ENCODE measurements around the gene FIBCD1.
A peak's percentile ranks its signal among the peaks of the same experiment; 100 is the strongest.

The FIBCD1 gene

GRCh38 chr9:130936285-130937117 is 2.5 kb downstream of the FIBCD1 start:
- peak; percentile 82 for DNase-seq (ENCODE audit: low spot score)

- no peak for DNase-seq (ENCODE audit: low spot score)
These were observed 3.3 kb downstream of the FIBCD1 start for GRCh38 chr9:130935648-130936271.

- DNase-seq (ENCODE audit: low spot score), result no peak
These were observed 4.1 kb downstream of the FIBCD1 start for GRCh38 chr9:130934702-130935647.

- DNase-seq (ENCODE audit: low spot score), result no peak
These were observed 4.8 kb downstream of the FIBCD1 start for GRCh38 chr9:130934246-130934645.

GRCh38 chr9:130933114-130934046 is 5.7 kb downstream of the FIBCD1 start:
- DNase-seq (ENCODE audit: low spot score), result no peak

GRCh38 chr9:130932255-130933079 is 6.6 kb downstream of the FIBCD1 start:
- DNase-seq (ENCODE audit: low spot score), result no peak

- no peak for DNase-seq (ENCODE audit: low spot score)
These were observed 7.4 kb downstream of the FIBCD1 start for GRCh38 chr9:130931508-130932254.

- DNase-seq (ENCODE audit: low spot score), result no peak
These were observed 8.2 kb downstream of the FIBCD1 start for GRCh38 chr9:130930804-130931349.

GRCh38 chr9:130930132-130930803 is 8.8 kb downstream of the FIBCD1 start:
- DNase-seq (ENCODE audit: low spot score), result no peak

- DNase-seq (ENCODE audit: low spot score), result no peak
These were observed 9.4 kb downstream of the FIBCD1 start for GRCh38 chr9:130929571-130930038.

GRCh38 chr9:130927995-130928900 is 10.8 kb downstream of the FIBCD1 start:
- peak; percentile 87 for DNase-seq (ENCODE audit: low spot score)

- DNase-seq (ENCODE audit: low spot score), result no peak
These were observed 11.7 kb downstream of the FIBCD1 start for GRCh38 chr9:130927338-130927737.

GRCh38 chr9:130925050-130925678 is 13.9 kb downstream of the FIBCD1 start:
- no peak for DNase-seq (ENCODE audit: low spot score)

- no peak for DNase-seq (ENCODE audit: low spot score)
These were observed 14.6 kb downstream of the FIBCD1 start for GRCh38 chr9:130924448-130924788.

GRCh38 chr9:130923611-130924447 is 15.2 kb downstream of the FIBCD1 start:
- no peak for DNase-seq (ENCODE audit: low spot score)

- DNase-seq (ENCODE audit: low spot score), result no peak
These were observed 16.0 kb downstream of the FIBCD1 start for GRCh38 chr9:130922893-130923610.
